ENCODE measurements around the gene MLLT6.
A peak's percentile ranks its signal among the peaks of the same experiment; 100 is the strongest.

Gene MLLT6

GRCh38 chr17:38676706-38677504, 28.2 kb upstream of the MLLT6 start:
- H3K4me3 ChIP-seq (ENCODE audit: low read length) = no peak overlapping the region
- peak; percentile 96 for TF ChIP-seq CTCF (conservative IDR thresholded peaks at IDR 0.05; ENCODE audit: low read depth, low read length)
- peak; percentile 30 for DNase-seq (ENCODE audit: low read depth)

GRCh38 chr17:38677819-38678218, 27.3 kb upstream of the MLLT6 start:
- H3K4me3 ChIP-seq (ENCODE audit: low read length) = no peak overlapping the region
- DNase-seq (ENCODE audit: low read depth) = no peak
- TF ChIP-seq CTCF (conservative IDR thresholded peaks at IDR 0.05; ENCODE audit: low read depth, low read length) = no peak

GRCh38 chr17:38681096-38681495, 24.0 kb upstream of the MLLT6 start:
- no peak for TF ChIP-seq CTCF (conservative IDR thresholded peaks at IDR 0.05; ENCODE audit: low read depth, low read length)
- H3K4me3 ChIP-seq (ENCODE audit: low read length) = no peak overlapping the region
- DNase-seq (ENCODE audit: low read depth) = no peak

GRCh38 chr17:38685491-38685890, 19.6 kb upstream of the MLLT6 start:
- DNase-seq (ENCODE audit: low read depth) = no peak
- TF ChIP-seq CTCF (conservative IDR thresholded peaks at IDR 0.05; ENCODE audit: low read depth, low read length) = no peak
- no peak overlapping the region for H3K4me3 ChIP-seq (ENCODE audit: low read length)

GRCh38 chr17:38687286-38687685, 17.8 kb upstream of the MLLT6 start:
- TF ChIP-seq CTCF (conservative IDR thresholded peaks at IDR 0.05; ENCODE audit: low read depth, low read length) = no peak
- DNase-seq (ENCODE audit: low read depth) = no peak

GRCh38 chr17:38690386-38690785, 14.7 kb upstream of the MLLT6 start:
- no peak overlapping the region for H3K4me3 ChIP-seq (ENCODE audit: low read length)
- TF ChIP-seq CTCF (conservative IDR thresholded peaks at IDR 0.05; ENCODE audit: low read depth, low read length) = no peak
- DNase-seq (ENCODE audit: low read depth) = no peak

More at GRCh38 chr17:38687286-38687685, 17.8 kb upstream of the MLLT6 start:
- H3K4me3 ChIP-seq (ENCODE audit: low read length) = no peak overlapping the region

- no peak for DNase-seq (ENCODE audit: low read depth)
- TF ChIP-seq CTCF (conservative IDR thresholded peaks at IDR 0.05; ENCODE audit: low read depth, low read length) = no peak
- H3K4me3 ChIP-seq (ENCODE audit: low read length) = no peak overlapping the region
These were observed 13.9 kb upstream of the MLLT6 start for GRCh38 chr17:38691154-38691553.

Data from retinal pigment epithelial cell (primary cell).